ENCODE data around the gene PHRF1.

GRCh38 chr11:575996-576768 lies at the start of gene PHRF1:
- no peak for TF ChIP-seq CTCF (IDR thresholded peaks at IDR 0.05; ENCODE audit: low read length)
- TF ChIP-seq EZH2 (optimal IDR thresholded peaks at IDR 0.05; ENCODE audit: low read depth, low read length), result no peak
